GM12878 (cell line): Measurements from ENCODE around the gene STEAP2. TPM values are rescaled to one million over a fixed set of nuclear protein-coding genes. Genes with fewer than 3 reads are reported as not detected.

Experiments used
- ATAC-seq: fragments of 200-7000 bp; cut with Tn5 transposase; 3 replicates; pipeline ENCODE4 v1.9.1; 2020; ENCODE audit warnings: mild to moderate bottlenecking, moderate library complexity
- BruUV-seq: library from RNA; stranded (reverse); fragments of 400-500 nt; replicated peaks from 2 replicates; lab custom pipeline; 2021; lab: Mats Ljungman, UMichigan
- CTCF ChIA-PET: fragments of 300-600 bp; sonication (Branson Sonifier 250); formaldehyde crosslinking; extraction: SDS; loops from one replicate; lab custom pipeline; 2021; ENCODE audit warnings: inconsistent platforms; lab: Yijun Ruan, JAX
- POLR2A ChIA-PET: fragments of 350-600 bp; formaldehyde crosslinking; extraction: SDS; loops from one replicate; lab custom pipeline; 2021; ENCODE audit warnings: inconsistent platforms; lab: Charles Lee
- RAD21 ChIA-PET: fragments of 300-600 bp; sonication (Branson Sonifier 250); formaldehyde crosslinking; loops from one replicate; lab custom pipeline; 2023; ENCODE audit warnings: antibody characterized with exemption; ENCODE audit not compliant: unreplicated experiment; lab: Charles Lee
- SMC1A ChIA-PET: fragments of 300-600 bp; sonication (Branson Sonifier 250); formaldehyde crosslinking; loops from one replicate; lab custom pipeline; 2023; ENCODE audit not compliant: unreplicated experiment, uncharacterized antibody; lab: Charles Lee
- DNase-seq: peaks from one replicate; pipeline ENCODE4 v3.0.0-alpha.2; 2011; ENCODE audit warnings: low read depth, low spot score
- FAIRE-seq: peaks from 3 replicates; lab custom pipeline; 2011; peaks lifted over from hg19 to GRCh38; lab: Jason Lieb, UNC
- H2AFZ ChIP-seq: 2 replicates; pipeline ENCODE4 v1.6.0; 2011; ENCODE audit warnings: low read depth, low read length, control low read depth; ENCODE audit not compliant: control insufficient read depth
- H3K27ac ChIP-seq: 2 replicates; pipeline ENCODE4 v1.5.1; 2011; ENCODE audit warnings: control low read depth; ENCODE audit not compliant: control insufficient read depth, insufficient read depth
- H3K27me3 ChIP-seq, 2 experiments: replicated peaks in 1 of 2; 2 replicates each; pipeline versions ENCODE4 v1.6.0 to v1.6.1; 2011; ENCODE audit warnings: low read length in 1 of 2; ENCODE audit not compliant: control insufficient read depth in 2 of 2, insufficient read depth in 2 of 2
- H3K36me3 ChIP-seq, 2 experiments: 2 replicates each; pipeline ENCODE4 v1.5.1; 2011; ENCODE audit warnings: low read length in 1 of 2; ENCODE audit not compliant: control insufficient read depth in 2 of 2, insufficient read depth in 2 of 2
- H3K4me1 ChIP-seq: 2 replicates; pipeline ENCODE4 v1.6.1; 2011; ENCODE audit warnings: mild to moderate bottlenecking, low read length, moderate library complexity, mixed read lengths; ENCODE audit not compliant: control insufficient read depth, insufficient read depth
- H3K4me2 ChIP-seq: 2 replicates; pipeline ENCODE4 v1.6.0; 2011; ENCODE audit warnings: control low read depth; ENCODE audit not compliant: control insufficient read depth, insufficient read depth
- H3K4me3 ChIP-seq: fragments of 200-600 bp; sonication (generic); 2 replicates; pipeline ENCODE4 v1.5.1; 2016
- H3K79me2 ChIP-seq: 2 replicates; pipeline ENCODE4 v1.6.0; 2011; ENCODE audit warnings: low read length; ENCODE audit not compliant: control insufficient read depth, insufficient read depth
- H3K9ac ChIP-seq: 2 replicates; pipeline ENCODE4 v1.8.0; 2011; ENCODE audit warnings: low read length, control low read depth, mixed read lengths; ENCODE audit not compliant: control insufficient read depth, insufficient read depth
- H3K9me3 ChIP-seq: replicated peaks from 3 replicates; pipeline ENCODE4 v1.5.1; 2011; ENCODE audit warnings: mild to moderate bottlenecking, low read length; ENCODE audit not compliant: control insufficient read depth, insufficient read depth
- H4K20me1 ChIP-seq: 2 replicates; pipeline ENCODE4 v1.6.0; 2011; ENCODE audit not compliant: control insufficient read depth, insufficient read depth
- CBX3 ChIP-seq: fragments of 200-600 bp; sonication (generic); IDR thresholded peaks from 2 replicates; pipeline ENCODE4 v1.6.1; 2016; ENCODE audit warnings: low read depth, borderline replicate concordance
- CHD4 ChIP-seq: fragments of 200-600 bp; sonication (generic); IDR thresholded peaks from 2 replicates; pipeline ENCODE4 v1.6.1; 2016; ENCODE audit warnings: mild to moderate bottlenecking
- DPF2 ChIP-seq: fragments of 450-650 bp; IDR thresholded peaks from 2 replicates; pipeline ENCODE4 v1.6.1; 2017; ENCODE audit warnings: mild to moderate bottlenecking
- EP300 ChIP-seq, 2 experiments: fragments of 150-350 bp in 1 of 2; IDR thresholded peaks; 2 replicates each; pipeline ENCODE4 v1.6.1; 2011 to 2012; ENCODE audit warnings: low read depth in 2 of 2, low read length in 2 of 2, borderline replicate concordance in 1 of 2, improper control_type of control experiment in 1 of 2, inconsistent platforms in 1 of 2; ENCODE audit not compliant: control insufficient read depth in 1 of 2
- FOXK2 ChIP-seq: fragments of 450-650 bp; IDR thresholded peaks from 2 replicates; pipeline ENCODE4 v1.6.1; 2017; ENCODE audit warnings: mild to moderate bottlenecking, moderate library complexity
- MYC ChIP-seq: IDR thresholded peaks from 2 replicates; pipeline ENCODE4 v1.6.1; 2011; ENCODE audit warnings: mild to moderate bottlenecking, low read length, moderate library complexity, inconsistent platforms; ENCODE audit not compliant: insufficient read depth, insufficient replicate concordance, insufficient read length, severe bottlenecking
- POLR2A ChIP-seq: IDR thresholded peaks from 2 replicates; pipeline ENCODE4 v1.6.1; 2011; ENCODE audit warnings: low read depth, mild to moderate bottlenecking, low read length
- SMAD1 ChIP-seq: fragments of 450-650 bp; IDR thresholded peaks from 2 replicates; pipeline ENCODE4 v1.6.1; 2018; ENCODE audit warnings: mild to moderate bottlenecking, low read depth; ENCODE audit not compliant: partially characterized antibody
- SMARCA5 ChIP-seq: fragments of 450-650 bp; IDR thresholded peaks from 2 replicates; pipeline ENCODE4 v1.6.1; 2017; ENCODE audit warnings: mild to moderate bottlenecking
- TCF3 ChIP-seq: IDR thresholded peaks from 2 replicates; pipeline ENCODE4 v1.6.1; 2012; ENCODE audit warnings: low read depth, mild to moderate bottlenecking, low read length, borderline replicate concordance; ENCODE audit not compliant: insufficient read depth
- WGBS: methylation state at CpG from one replicate; pipeline ENCODE4 v1.1.6; 2016; ENCODE audit warnings: low lambda C conversion rate; ENCODE audit not compliant: insufficient replicate concordance, insufficient coverage; ENCODE audit errors: missing lambda C conversion rate; 5-methylcytosine and 5-hydroxymethylcytosine counted together
- in situ Hi-C: fragments of 300-500 bp; cut with MboI; formaldehyde crosslinking; loops from 9 replicates; pipeline ENCODE4 v1.14.3; 2018; ENCODE audit warnings: mixed read lengths
- intact Hi-C: fragments of 100-400 bp; cut with micrococcal nuclease; formaldehyde crosslinking; loops from one replicate; pipeline ENCODE4 v1.14.2; 2022; ENCODE audit not compliant: unreplicated experiment
- polyA plus RNA-seq, 11 experiments: library from polyadenylated mRNA; depleted of rRNA in 4 of 11; unstranded in 6 of 11; stranded (reverse) in 5 of 11; fragments of >200 nt; fragmentation: Nextera tagmentation in 4 of 11; fragmentation: Illumina TruSeq in 1 of 11; extraction: Ambion mirVana in 4 of 11; extraction: Trizol in 1 of 11; gene quantifications; 1 replicate in 1 of 11; 2 replicates in 10 of 11; pipeline versions ENCODE4 v1.2.1 to v1.2.3, GENCODE V29; 2011 to 2016; ENCODE audit warnings: inconsistent platforms in 2 of 11, missing spikeins in 2 of 11, low read depth in 1 of 11
- total RNA-seq, 4 experiments: library from RNA; depleted of rRNA in 3 of 4; stranded (reverse); fragments of >200 nt in 3 of 4; fragmentation: Illumina TruSeq in 1 of 4; extraction: Trizol in 1 of 4; gene quantifications; 2 replicates each; pipeline versions ENCODE4 v1.2.1 to v1.2.3, GENCODE V29; 2013 to 2021
- TF ChIP-seq, protein P1 (sequence below): IDR thresholded peaks from 2 replicates; pipeline ENCODE4 v1.6.1; 2011; ENCODE audit warnings: borderline replicate concordance, low read depth, mild to moderate bottlenecking, moderate library complexity, low read length; ENCODE audit not compliant: insufficient read depth, poor library complexity, severe bottlenecking

The STEAP2 gene
- total and polyA plus RNA-seq, 10 of the 15 experiments (the other 5 are each of a cell fraction or from before 2014, with no cell fraction given) = 0.64 to 17.6 (median 1.8) TPM

- no peak overlapping the region for H2AFZ ChIP-seq
- H3K4me2 ChIP-seq = no peak overlapping the region
- ATAC-seq = no peak
- H3K79me2 ChIP-seq = no peaks in the 10 kb centered on the region
- ChIA-PET SMC1A (interaction anchor here (0.9 to 8.5 kb wide), 11 partner anchors 11 to 50 kb away, joined by 3 to 116 read pairs (median 5); no protein-coding TSS in a partner anchor), CTCF (interaction anchor here (0.9 to 6.8 kb wide), 10 partner anchors 9 to 62 kb away, joined by 3 to 67 read pairs (median 4); partner anchors contain the start of gene STEAP1), POLR2A (interaction anchor here (1.0 to 7.6 kb wide), 5 partner anchors 21 to 37 kb away, joined by 3 to 92 read pairs (median 4); partner anchors contain the start of gene CFAP69), RAD21 (interaction anchor here (1.0 to 8.1 kb wide), 7 partner anchors 8 to 61 kb away, joined by 3 to 90 read pairs (median 11); partner anchors contain the start of genes CFAP69 and STEAP1)
- no peaks in the 10 kb centered on the region for H3K9me3 ChIP-seq
- intact Hi-C loops = no loop called here
- no peaks in the 10 kb centered on the region for H3K36me3 ChIP-seq
- no peak overlapping the region for H3K9ac ChIP-seq
- TF ChIP-seq SMAD1 = no peak
- no peak for TF ChIP-seq CBX3
- TF ChIP-seq DPF2 = no peak
- no peak for TF ChIP-seq MYC
- TF ChIP-seq TCF3 = no peak
- TF ChIP-seq, protein P1, sequence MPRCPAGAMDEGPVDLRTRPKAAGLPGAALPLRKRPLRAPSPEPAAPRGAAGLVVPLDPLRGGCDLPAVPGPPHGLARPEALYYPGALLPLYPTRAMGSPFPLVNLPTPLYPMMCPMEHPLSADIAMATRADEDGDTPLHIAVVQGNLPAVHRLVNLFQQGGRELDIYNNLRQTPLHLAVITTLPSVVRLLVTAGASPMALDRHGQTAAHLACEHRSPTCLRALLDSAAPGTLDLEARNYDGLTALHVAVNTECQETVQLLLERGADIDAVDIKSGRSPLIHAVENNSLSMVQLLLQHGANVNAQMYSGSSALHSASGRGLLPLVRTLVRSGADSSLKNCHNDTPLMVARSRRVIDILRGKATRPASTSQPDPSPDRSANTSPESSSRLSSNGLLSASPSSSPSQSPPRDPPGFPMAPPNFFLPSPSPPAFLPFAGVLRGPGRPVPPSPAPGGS = no peak
- TF ChIP-seq CHD4 = no peak
- no peak for TF ChIP-seq EP300 (IDR thresholded peaks at IDR 0.05; ENCODE audit: borderline replicate concordance in 1 of 2, control insufficient read depth in 1 of 2, low read depth in 2 of 2, low read length in 2 of 2)
- no peak for TF ChIP-seq SMARCA5
- TF ChIP-seq POLR2A = no peak
- TF ChIP-seq FOXK2 = no peak
- peaks cover 1 to 13% of the 10 kb centered on the region in 2 experiments; a peak in 3 of 4 replicates for H3K27me3 ChIP-seq
- DNase-seq = no peak
- WGBS = 44% methylated on average over 6 of the region's 6 CpGs
- BruUV-seq = no TSS peak
- H4K20me1 ChIP-seq = no peaks in the 10 kb centered on the region
- in situ Hi-C loops = no loop called here
- no peak overlapping the region for H3K4me3 ChIP-seq
- no peaks in the 10 kb centered on the region for H3K4me1 ChIP-seq
- FAIRE-seq = no peak
- no peak overlapping the region for H3K27ac ChIP-seq
Observed at GRCh38 chr7:90216080-90216674, 4.6 kb downstream of the STEAP2 start.
